HEK293T (cell line): Measurements from ENCODE around the gene KRT84.

Experiments used
- CTCF ChIA-PET: fragments of 350-600 bp; formaldehyde crosslinking; extraction: SDS; loops from one replicate; lab custom pipeline; 2021; ENCODE audit warnings: antibody characterized with exemption, inconsistent platforms; lab: Yijun Ruan, JAX
- POLR2A ChIA-PET: fragments of 350-600 bp; formaldehyde crosslinking; extraction: SDS; loops from one replicate; lab custom pipeline; 2020; ENCODE audit warnings: antibody characterized with exemption, inconsistent platforms; lab: Yijun Ruan, JAX
- DNase-seq: peaks from one replicate; pipeline ENCODE4 v3.0.0; 2012; ENCODE audit warnings: mixed read lengths; ENCODE audit errors: extremely low spot score
- ARNT ChIP-seq: fragments of 450-650 bp; IDR thresholded peaks from 2 replicates; pipeline ENCODE4 v1.6.1; 2017; ENCODE audit warnings: mild to moderate bottlenecking
- BHLHE40 ChIP-seq: fragments of 450-650 bp; IDR thresholded peaks from 2 replicates; pipeline ENCODE4 v1.6.1; 2016; ENCODE audit warnings: mild to moderate bottlenecking, moderate library complexity, borderline replicate concordance
- CTBP1 ChIP-seq: fragments of 450-650 bp; IDR thresholded peaks from 2 replicates; pipeline ENCODE4 v1.6.1; 2016; ENCODE audit warnings: borderline replicate concordance
- ELF4 ChIP-seq: fragments of 450-650 bp; IDR thresholded peaks from 2 replicates; pipeline ENCODE4 v1.6.1; 2017; ENCODE audit warnings: antibody characterized with exemption
- FOXA1 ChIP-seq: fragments of 450-650 bp; IDR thresholded peaks from 2 replicates; pipeline ENCODE4 v1.6.1; 2016; ENCODE audit warnings: mild to moderate bottlenecking
- FOXK2 ChIP-seq: fragments of 450-650 bp; IDR thresholded peaks from 2 replicates; pipeline ENCODE4 v1.6.1; 2016; ENCODE audit warnings: mild to moderate bottlenecking
- FOXM1 ChIP-seq: fragments of 450-650 bp; IDR thresholded peaks from 2 replicates; pipeline ENCODE4 v1.6.1; 2017; ENCODE audit warnings: mild to moderate bottlenecking, borderline replicate concordance
- HDGF ChIP-seq: fragments of 450-650 bp; IDR thresholded peaks from 2 replicates; pipeline ENCODE4 v1.6.1; 2017; ENCODE audit warnings: antibody characterized with exemption, borderline replicate concordance
- L3MBTL2 ChIP-seq: fragments of 450-650 bp; conservative IDR thresholded peaks from 2 replicates; pipeline ENCODE4 v1.6.1; 2016; ENCODE audit warnings: mild to moderate bottlenecking
- LEF1 ChIP-seq: fragments of 450-650 bp; IDR thresholded peaks from 2 replicates; pipeline ENCODE4 v1.6.1; 2017; ENCODE audit warnings: mild to moderate bottlenecking, borderline replicate concordance
- NFRKB ChIP-seq: fragments of 450-650 bp; IDR thresholded peaks from 2 replicates; pipeline ENCODE4 v1.6.1; 2016; ENCODE audit warnings: mild to moderate bottlenecking, moderate library complexity
- SP1 ChIP-seq: fragments of 450-650 bp; IDR thresholded peaks from 2 replicates; pipeline ENCODE4 v1.6.1; 2017
- SUZ12 ChIP-seq: fragments of 450-650 bp; IDR thresholded peaks from 2 replicates; pipeline ENCODE4 v1.6.1; 2016; ENCODE audit warnings: mild to moderate bottlenecking
- TARDBP ChIP-seq: fragments of 450-650 bp; IDR thresholded peaks from 2 replicates; pipeline ENCODE4 v1.6.1; 2016
- ZNF384 ChIP-seq: fragments of 450-650 bp; IDR thresholded peaks from 2 replicates; pipeline ENCODE4 v1.6.1; 2016
- TF ChIP-seq, protein P1 (sequence below): fragments of 450-650 bp; IDR thresholded peaks from 2 replicates; pipeline ENCODE4 v1.6.1; 2016

The KRT84 gene

DNA sequence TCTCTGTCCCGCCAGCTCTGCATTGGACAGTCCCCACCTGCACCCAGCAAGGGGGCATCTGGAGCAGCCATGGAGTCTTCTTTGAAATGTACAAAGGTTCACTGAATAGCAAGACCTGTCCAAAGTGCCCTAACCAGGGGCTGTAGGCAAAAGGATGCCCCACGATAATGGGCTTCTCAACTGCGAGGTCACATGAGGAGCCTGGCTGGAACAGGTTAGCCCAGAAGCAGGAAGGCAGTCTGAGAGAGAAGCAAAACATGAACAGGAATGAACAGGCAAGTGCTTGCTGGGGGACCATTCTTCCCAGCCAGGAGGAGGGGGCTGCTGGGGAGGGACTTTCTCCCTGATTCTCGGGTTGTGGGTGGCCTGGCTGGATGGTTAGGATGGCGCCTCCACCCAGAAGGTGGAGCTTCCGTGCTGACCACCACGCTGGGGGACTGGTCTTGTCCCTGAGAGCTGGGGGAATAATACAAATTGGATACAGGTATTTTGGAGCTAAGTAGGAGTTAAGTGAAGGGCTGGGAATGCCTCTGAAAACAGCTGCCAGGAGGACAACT is 25.3 kb downstream of the KRT84 start:
- TF ChIP-seq NFRKB (no peak), FOXM1 (no peak), SP1 (no peak), HDGF (no peak), ELF4 (no peak), FOXA1 (no peak), ARNT (no peak), FOXK2 (no peak), SUZ12 (no peak), ZNF384 (no peak), CTBP1 (no peak), LEF1 (no peak), TARDBP (no peak)
- TF ChIP-seq, protein P1, sequence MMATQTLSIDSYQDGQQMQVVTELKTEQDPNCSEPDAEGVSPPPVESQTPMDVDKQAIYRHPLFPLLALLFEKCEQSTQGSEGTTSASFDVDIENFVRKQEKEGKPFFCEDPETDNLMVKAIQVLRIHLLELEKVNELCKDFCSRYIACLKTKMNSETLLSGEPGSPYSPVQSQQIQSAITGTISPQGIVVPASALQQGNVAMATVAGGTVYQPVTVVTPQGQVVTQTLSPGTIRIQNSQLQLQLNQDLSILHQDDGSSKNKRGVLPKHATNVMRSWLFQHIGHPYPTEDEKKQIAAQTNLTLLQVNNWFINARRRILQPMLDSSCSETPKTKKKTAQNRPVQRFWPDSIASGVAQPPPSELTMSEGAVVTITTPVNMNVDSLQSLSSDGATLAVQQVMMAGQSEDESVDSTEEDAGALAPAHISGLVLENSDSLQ: no peak
- ChIA-PET POLR2A (no interaction called here), CTCF (no interaction called here)
- no peak for DNase-seq

DNA sequence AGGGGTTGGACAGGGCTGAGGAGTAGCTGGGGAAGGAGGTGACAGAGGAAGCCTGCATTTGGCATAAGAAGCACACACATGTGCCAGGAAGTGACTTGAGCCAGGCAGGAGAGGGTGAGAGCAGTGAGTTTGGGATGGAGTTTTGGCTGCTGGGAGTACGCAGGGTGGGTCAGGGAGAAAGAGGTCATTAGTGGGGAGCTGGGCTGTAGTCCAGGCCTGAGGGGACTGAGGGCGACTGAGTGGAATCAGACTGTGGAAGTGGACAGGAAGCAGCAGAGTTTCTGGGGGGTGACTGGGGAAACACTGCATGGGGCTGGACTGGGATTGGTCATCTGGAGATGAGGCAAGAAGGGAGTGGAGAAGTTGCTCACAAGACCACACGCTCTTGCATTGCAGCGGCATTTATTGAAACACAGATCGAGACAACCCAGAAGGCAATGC is 25.8 kb downstream of the KRT84 start:
- POLR2A ChIA-PET: no interaction called here
- CTCF ChIA-PET: no interaction called here
- DNase-seq: no peak
- TF ChIP-seq CTBP1: no peak
- TF ChIP-seq, protein P1: no peak
- no peak for TF ChIP-seq NFRKB
- no peak for TF ChIP-seq BHLHE40
- TF ChIP-seq FOXK2: no peak
- no peak for TF ChIP-seq ZNF384
- no peak for TF ChIP-seq LEF1
- no peak for TF ChIP-seq FOXA1
- TF ChIP-seq HDGF: no peak
- TF ChIP-seq ARNT: no peak
- TF ChIP-seq SP1: no peak
- no peak for TF ChIP-seq L3MBTL2
- no peak for TF ChIP-seq SUZ12
- TF ChIP-seq ELF4: no peak
- no peak for TF ChIP-seq FOXM1
- TF ChIP-seq TARDBP: no peak

DNA sequence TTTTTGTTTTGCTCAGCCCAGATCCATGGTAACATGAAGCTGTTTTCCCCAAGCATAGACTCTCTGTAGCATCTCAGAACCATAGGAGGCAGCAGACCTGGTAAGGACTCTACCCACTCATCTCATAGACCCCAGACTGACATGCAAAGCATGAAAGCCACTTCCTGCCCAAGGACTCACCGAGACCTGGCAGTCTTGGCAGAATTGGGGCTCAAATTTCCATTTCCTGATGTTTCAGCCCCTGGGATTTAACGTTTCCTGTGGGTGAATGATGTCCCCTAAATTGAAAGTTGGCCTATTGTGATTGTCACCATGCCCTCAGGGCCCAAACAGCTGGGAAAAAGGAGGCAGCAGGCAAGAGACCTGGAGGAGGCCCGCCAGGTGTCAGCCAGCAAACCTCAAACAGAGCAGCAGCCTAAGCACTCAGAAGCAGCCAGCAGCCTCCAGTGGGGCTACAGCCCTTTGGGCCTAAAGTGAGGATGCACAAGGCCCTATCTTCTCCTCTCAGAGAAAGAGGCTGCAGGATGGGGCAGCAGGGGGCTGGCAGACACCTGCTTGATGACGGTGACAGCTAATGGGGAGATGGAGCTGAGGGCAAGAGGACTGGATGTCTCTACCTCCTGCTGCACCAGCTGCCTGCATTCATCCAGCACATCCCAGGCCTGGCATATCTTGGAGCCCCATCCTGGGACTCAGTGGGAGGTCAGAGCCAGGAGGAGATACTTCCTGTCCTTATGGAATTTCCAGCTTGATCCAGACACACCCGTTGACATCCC is 26.7 kb downstream of the KRT84 start:
- ChIA-PET CTCF (interaction anchor here (1.1 kb wide), 1 partner anchor 80 kb away, joined by 3 read pairs; no protein-coding TSS in a partner anchor), POLR2A (no interaction called here)
- DNase-seq: no peak

DNA sequence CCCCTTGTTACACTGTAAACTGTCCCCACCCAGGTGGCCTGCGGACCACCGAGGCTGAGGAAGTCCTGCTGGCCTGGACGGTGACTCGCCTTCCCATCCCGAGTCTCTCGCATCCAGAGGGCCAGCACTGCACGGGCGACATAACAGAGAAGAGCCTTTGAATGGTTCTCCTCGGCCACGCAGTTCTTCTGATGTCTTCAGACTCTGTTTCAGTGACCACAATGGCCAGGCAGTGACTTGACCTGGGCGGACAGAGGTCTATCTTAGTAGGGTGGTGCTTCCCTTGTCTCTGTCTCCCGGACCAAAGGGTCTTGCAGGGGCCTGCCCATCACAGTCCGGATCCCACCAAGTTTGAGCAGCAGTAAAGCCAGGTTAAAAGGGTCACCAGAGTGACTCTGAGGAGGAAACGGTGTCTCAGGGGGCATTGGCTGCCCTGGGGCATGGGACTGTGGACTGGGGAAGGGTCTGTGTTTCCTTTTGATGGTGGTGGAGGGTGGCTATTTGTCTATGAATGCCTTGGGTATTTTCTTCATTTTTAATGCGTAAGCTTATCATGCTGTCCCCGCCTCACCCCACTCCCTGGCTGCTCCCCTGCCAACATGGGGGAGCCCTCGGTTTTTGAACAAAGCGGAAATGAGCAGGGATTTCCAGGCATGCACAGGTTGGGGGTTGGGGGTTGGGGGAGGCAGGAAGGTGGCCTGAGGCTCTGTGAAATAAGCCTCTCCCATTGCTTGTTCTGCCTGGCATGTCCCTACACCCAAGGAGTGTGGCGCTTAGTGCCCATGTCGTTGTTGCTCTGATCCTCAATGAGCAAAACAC is 28.5 kb downstream of the KRT84 start:
- ChIA-PET CTCF (no interaction called here), POLR2A (no interaction called here)
- DNase-seq: no peak
- no peak for TF ChIP-seq TARDBP

More for the DNA sequence above, 26.7 kb downstream of the KRT84 start:
- TF ChIP-seq ELF4 (no peak), LEF1 (no peak), L3MBTL2 (no peak), ARNT (no peak), HDGF (no peak), BHLHE40 (no peak), FOXK2 (no peak), TARDBP (no peak)

DNA sequence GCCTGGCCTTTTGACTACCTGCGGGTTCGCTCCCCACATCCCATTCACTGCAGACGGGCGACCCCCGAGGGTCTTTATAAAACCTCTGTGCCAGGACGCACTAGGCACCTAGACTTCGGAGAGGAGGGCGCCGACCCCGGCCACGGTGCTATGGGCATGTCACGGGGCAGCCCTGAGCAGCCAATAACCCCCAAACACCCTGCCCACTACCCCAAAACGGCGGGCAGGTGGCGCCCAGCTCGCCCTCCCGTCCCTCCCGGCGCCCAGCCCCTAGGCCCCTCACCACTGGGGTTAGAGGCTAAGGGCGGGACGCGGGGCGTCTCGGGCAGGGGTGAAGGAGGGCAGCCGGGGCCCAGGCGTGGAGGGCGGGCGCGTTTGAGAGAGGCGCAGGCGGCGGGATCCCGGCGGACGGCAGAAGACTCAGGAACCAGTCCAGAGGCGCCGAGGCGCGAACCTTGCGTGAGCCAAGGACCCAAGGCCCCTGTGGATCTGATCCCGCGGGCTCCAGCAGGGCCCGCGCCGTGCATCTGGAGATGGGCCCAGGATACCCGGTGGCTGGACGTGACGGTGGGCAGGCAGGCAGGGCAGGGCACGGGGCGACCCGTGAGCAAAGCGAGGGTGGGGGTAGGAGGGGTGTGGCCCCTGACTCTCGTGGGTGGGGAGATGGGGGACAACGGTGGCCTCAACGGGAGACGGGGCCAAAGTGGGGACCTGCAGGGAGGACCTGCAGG is 29.3 kb downstream of the KRT84 start:
- DNase-seq: no peak
- CTCF ChIA-PET: no interaction called here
- TF ChIP-seq ARNT: no peak
- TF ChIP-seq NFRKB: no peak
- no peak for TF ChIP-seq CTBP1
- no peak for TF ChIP-seq HDGF
- TF ChIP-seq ZNF384: no peak
- TF ChIP-seq SP1: no peak
- TF ChIP-seq L3MBTL2: no peak
- no peak for TF ChIP-seq BHLHE40
- TF ChIP-seq SUZ12: no peak
- TF ChIP-seq FOXK2: no peak
- TF ChIP-seq LEF1: no peak
- no peak for TF ChIP-seq TARDBP
- TF ChIP-seq, protein P1: no peak
- TF ChIP-seq FOXA1: no peak
- TF ChIP-seq FOXM1: no peak
- no peak for TF ChIP-seq ELF4
- POLR2A ChIA-PET: no interaction called here
